SK-N-SH treated with all-trans-retinoic acid at 6 μM for 48 hours (cell line): Measurements from ENCODE around the gene AAK1.

Experiments used
- ATAC-seq: fragments of 200-7000 bp; cut with Tn5 transposase; 3 replicates; pipeline ENCODE4 v1.9.1; 2020; ENCODE audit warnings: mild to moderate bottlenecking, moderate library complexity
- BACH2 ChIP-seq: fragments of 250-450 bp; sonication (Bioruptor Pico); IDR thresholded peaks from 2 replicates; pipeline ENCODE4 v1.9.0; 2021; ENCODE audit warnings: mild to moderate bottlenecking, borderline replicate concordance
- CREB5 ChIP-seq: fragments of 250-450 bp; sonication (Bioruptor Pico); IDR thresholded peaks from 2 replicates; pipeline ENCODE4 v1.5.1; 2020; ENCODE audit warnings: low read depth, mild to moderate bottlenecking, moderate library complexity
- CSDC2 ChIP-seq: fragments of 250-450 bp; sonication (Bioruptor Pico); IDR thresholded peaks from 2 replicates; pipeline ENCODE4 v1.5.0; 2020; ENCODE audit warnings: mild to moderate bottlenecking, moderate library complexity
- CSRNP3 ChIP-seq: fragments of 250-450 bp; sonication (Bioruptor Pico); IDR thresholded peaks from 2 replicates; pipeline ENCODE4 v1.5.1; 2021; ENCODE audit warnings: mild to moderate bottlenecking, moderate library complexity
- ESRRG ChIP-seq: fragments of 250-450 bp; sonication (Bioruptor Pico); IDR thresholded peaks from 2 replicates; pipeline ENCODE4 v1.6.1; 2021; ENCODE audit warnings: mild to moderate bottlenecking
- GLIS3 ChIP-seq: fragments of 250-450 bp; sonication (Bioruptor Pico); IDR thresholded peaks from 2 replicates; pipeline ENCODE4 v1.5.0; 2020; ENCODE audit warnings: mild to moderate bottlenecking, moderate library complexity
- ISL1 ChIP-seq: fragments of 250-450 bp; sonication (Bioruptor Pico); IDR thresholded peaks from 2 replicates; pipeline ENCODE4 v2.1.2; 2022; ENCODE audit warnings: mild to moderate bottlenecking, moderate library complexity
- PATZ1 ChIP-seq: fragments of 250-450 bp; sonication (Bioruptor Pico); IDR thresholded peaks from 2 replicates; pipeline ENCODE4 v1.8.0; 2020; ENCODE audit warnings: mild to moderate bottlenecking, moderate library complexity, borderline replicate concordance
- POU6F1 ChIP-seq: fragments of 250-450 bp; sonication (Bioruptor Pico); IDR thresholded peaks from 2 replicates; pipeline ENCODE4 v1.8.0; 2021; ENCODE audit warnings: low read depth, mild to moderate bottlenecking, moderate library complexity, borderline replicate concordance
- PPARA ChIP-seq: fragments of 250-450 bp; sonication (Bioruptor Pico); IDR thresholded peaks from 2 replicates; pipeline ENCODE4 v1.5.0; 2020; ENCODE audit warnings: mild to moderate bottlenecking, borderline replicate concordance
- RARB ChIP-seq: fragments of 250-450 bp; sonication (Bioruptor Pico); IDR thresholded peaks from 2 replicates; pipeline ENCODE4 v1.8.0; 2021; ENCODE audit warnings: mild to moderate bottlenecking, moderate library complexity
- SNAI2 ChIP-seq: fragments of 250-450 bp; sonication (Bioruptor Pico); IDR thresholded peaks from 2 replicates; pipeline ENCODE4 v1.5.0; 2020; ENCODE audit warnings: mild to moderate bottlenecking, moderate library complexity
- TCF4 ChIP-seq: fragments of 250-450 bp; sonication (Bioruptor Pico); IDR thresholded peaks from 2 replicates; pipeline ENCODE4 v1.8.0; 2021; ENCODE audit warnings: mild to moderate bottlenecking, moderate library complexity, borderline replicate concordance
- TSHZ2 ChIP-seq: fragments of 250-450 bp; sonication (Bioruptor Pico); IDR thresholded peaks from 2 replicates; pipeline ENCODE4 v1.5.0; 2020; ENCODE audit warnings: mild to moderate bottlenecking, moderate library complexity
- ZC3H10 ChIP-seq: fragments of 250-450 bp; sonication (Bioruptor Pico); IDR thresholded peaks from 2 replicates; pipeline ENCODE4 v1.5.1; 2021; ENCODE audit warnings: mild to moderate bottlenecking, moderate library complexity
- ZFP3 ChIP-seq: fragments of 250-450 bp; sonication (Bioruptor Pico); IDR thresholded peaks from 2 replicates; pipeline ENCODE4 v1.5.0; 2020; ENCODE audit warnings: mild to moderate bottlenecking, moderate library complexity
- ZFP30 ChIP-seq: fragments of 450-650 bp; formaldehyde crosslinking; IDR thresholded peaks from 2 replicates; pipeline ENCODE4 v1.5.0; 2022; ENCODE audit warnings: mild to moderate bottlenecking, moderate library complexity
- ZNF565 ChIP-seq: fragments of 450-650 bp; formaldehyde crosslinking; conservative IDR thresholded peaks from 2 replicates; pipeline ENCODE4 v1.5.0; 2020; ENCODE audit warnings: low read depth, mild to moderate bottlenecking, moderate library complexity
- ZNF8 ChIP-seq: fragments of 450-650 bp; formaldehyde crosslinking; IDR thresholded peaks from 2 replicates; pipeline ENCODE4 v1.5.0; 2020; ENCODE audit warnings: mild to moderate bottlenecking, moderate library complexity

Gene AAK1

GRCh38 chr2:69639266-69639665, 4.3 kb downstream of the AAK1 start:
- TF ChIP-seq TSHZ2 (CRISPR knock-in tag) = no peak
- TF ChIP-seq BACH2 (CRISPR knock-in tag) = no peak
- TF ChIP-seq CSDC2 (CRISPR knock-in tag) = no peak
- TF ChIP-seq TCF4 (CRISPR knock-in tag) = no peak
- no peak for TF ChIP-seq ISL1
- no peak for TF ChIP-seq ESRRG (CRISPR knock-in tag)
- TF ChIP-seq, all 23 proteins: peak for 0
- no peak for ATAC-seq

GRCh38 chr2:69638630-69639029, 4.9 kb downstream of the AAK1 start:
- no peak for ATAC-seq
- TF ChIP-seq TCF4 (CRISPR knock-in tag) (no peak), CSDC2 (CRISPR knock-in tag) (no peak), GLIS3 (CRISPR knock-in tag) (no peak), CREB5 (CRISPR knock-in tag) (no peak), ESRRG (CRISPR knock-in tag) (no peak), POU6F1 (no peak), ZFP30 (CRISPR knock-in tag) (no peak), RARB (CRISPR knock-in tag) (no peak), ZFP3 (CRISPR knock-in tag) (no peak), ZC3H10 (CRISPR knock-in tag) (no peak)

GRCh38 chr2:69637923-69638322, 5.6 kb downstream of the AAK1 start:
- TF ChIP-seq ZNF565 (CRISPR knock-in tag) = no peak
- no peak for TF ChIP-seq ZNF8 (CRISPR knock-in tag)
- no peak for TF ChIP-seq CREB5 (CRISPR knock-in tag)
- no peak for TF ChIP-seq PPARA (CRISPR knock-in tag)
- TF ChIP-seq POU6F1 = no peak
- no peak for TF ChIP-seq CSDC2 (CRISPR knock-in tag)
- no peak for TF ChIP-seq ZC3H10 (CRISPR knock-in tag)
- no peak for ATAC-seq

- no peak for ATAC-seq
- TF ChIP-seq CREB5 (CRISPR knock-in tag) (no peak), POU6F1 (no peak), RARB (CRISPR knock-in tag) (no peak), GLIS3 (CRISPR knock-in tag) (no peak), ZNF565 (CRISPR knock-in tag) (no peak), CSRNP3 (no peak), ZFP30 (CRISPR knock-in tag) (no peak), ZNF8 (CRISPR knock-in tag) (no peak), ZC3H10 (CRISPR knock-in tag) (no peak), ISL1 (no peak), PPARA (CRISPR knock-in tag) (no peak), PATZ1 (CRISPR knock-in tag) (no peak), ESRRG (CRISPR knock-in tag) (no peak), SNAI2 (CRISPR knock-in tag) (no peak)
Observed at GRCh38 chr2:69636395-69636794, 7.1 kb downstream of the AAK1 start.
